GM23338 (cell line): ENCODE measurements around the gene CCDC178. TPM values are rescaled to one million over a fixed set of nuclear protein-coding genes. Genes with fewer than 3 reads are reported as not detected.

Experiments
- ATAC-seq: fragments of 200-7000 bp; cut with Tn5 transposase; 3 replicates; pipeline ENCODE4 v1.9.1; 2020
- DNase-seq: peaks from one replicate; pipeline ENCODE4 v3.0.0-alpha.2; 2015; ENCODE audit warnings: low spot score
- H2AFZ ChIP-seq: fragments of 200-600 bp; sonication (generic); 2 replicates; pipeline ENCODE4 v1.8.0; 2016; ENCODE audit warnings: antibody characterized with exemption, mild to moderate bottlenecking, moderate library complexity
- H3F3A ChIP-seq: fragments of 200-600 bp; sonication (generic); replicated peaks from 2 replicates; pipeline ENCODE4 v1.8.0; 2017; ENCODE audit warnings: antibody characterized with exemption, mixed run types, low read depth
- H3K27ac ChIP-seq: fragments of 200-600 bp; sonication (generic); 2 replicates; pipeline ENCODE4 v1.6.1; 2016; ENCODE audit warnings: low read depth
- H3K27me3 ChIP-seq: fragments of 200-600 bp; sonication (generic); 2 replicates; pipeline ENCODE4 v1.8.0; 2016; ENCODE audit warnings: mild to moderate bottlenecking, mixed run types, moderate library complexity; ENCODE audit not compliant: insufficient read depth
- H3K36me3 ChIP-seq: fragments of 200-600 bp; sonication (generic); 2 replicates; pipeline ENCODE4 v1.8.0; 2016; ENCODE audit warnings: mild to moderate bottlenecking; ENCODE audit not compliant: insufficient read depth
- H3K4me1 ChIP-seq: fragments of 200-600 bp; sonication (generic); 2 replicates; pipeline ENCODE4 v1.8.0; 2016; ENCODE audit warnings: mild to moderate bottlenecking, moderate library complexity; ENCODE audit not compliant: insufficient read depth
- H3K4me2 ChIP-seq: fragments of 200-600 bp; sonication (generic); 2 replicates; pipeline ENCODE4 v1.7.1; 2017; ENCODE audit warnings: mixed run types
- H3K4me3 ChIP-seq: fragments of 200-600 bp; sonication (generic); 2 replicates; pipeline ENCODE4 v1.6.1; 2016; ENCODE audit warnings: mixed run types
- H3K79me2 ChIP-seq: fragments of 200-600 bp; sonication (generic); replicated peaks from 2 replicates; pipeline ENCODE4 v1.8.0; 2017; ENCODE audit warnings: mild to moderate bottlenecking; ENCODE audit not compliant: insufficient read depth
- H3K9me2 ChIP-seq: fragments of 200-600 bp; sonication (generic); 2 replicates; pipeline ENCODE4 v1.8.0; 2017; ENCODE audit not compliant: insufficient read depth
- H4K20me1 ChIP-seq: fragments of 200-600 bp; sonication (generic); replicated peaks from 2 replicates; pipeline ENCODE4 v1.8.0; 2017; ENCODE audit warnings: mild to moderate bottlenecking; ENCODE audit not compliant: insufficient read depth
- H3K27ac Mint-ChIP-seq: 2 replicates; pipeline ENCODE4 v1.8.0; 2020; ENCODE audit warnings: inconsistent platforms, mild to moderate bottlenecking, moderate library complexity, mixed read lengths
- H3K27me3 Mint-ChIP-seq: 3 replicates; pipeline ENCODE4 v1.8.0; 2022; ENCODE audit warnings: low read depth, mild to moderate bottlenecking, moderate library complexity, mixed read lengths, inconsistent platforms; ENCODE audit not compliant: insufficient read depth, poor library complexity
- H3K36me3 Mint-ChIP-seq: 3 replicates; pipeline ENCODE4 v1.8.0; 2021; ENCODE audit warnings: low read depth, mild to moderate bottlenecking, inconsistent platforms, moderate library complexity, mixed read lengths
- H3K4me1 Mint-ChIP-seq: 3 replicates; pipeline ENCODE4 v1.8.0; 2020; ENCODE audit warnings: mild to moderate bottlenecking, inconsistent platforms, mixed read lengths
- H3K4me3 Mint-ChIP-seq: 3 replicates; pipeline ENCODE4 v1.8.0; 2021; ENCODE audit warnings: moderate library complexity, mild to moderate bottlenecking, inconsistent platforms, mixed read lengths
- H3K9me3 Mint-ChIP-seq: 3 replicates; pipeline ENCODE4 v1.8.0; 2020; ENCODE audit warnings: moderate library complexity, mild to moderate bottlenecking, inconsistent platforms, mixed read lengths
- CREB1 ChIP-seq: fragments of 250-450 bp; sonication (Bioruptor Pico); IDR thresholded peaks from 2 replicates; pipeline ENCODE4 v1.5.0; 2020; ENCODE audit warnings: low read depth, mild to moderate bottlenecking, moderate library complexity
- CTCF ChIP-seq, 2 experiments: fragments of 200-600 bp in 1 of 2; sonication (generic) in 1 of 2; conservative IDR thresholded peaks; 2 replicates each; pipeline versions ENCODE4 v1.5.1 to v1.6.1; 2016 to 2017; ENCODE audit warnings: antibody characterized with exemption in 2 of 2, low read depth in 2 of 2, mild to moderate bottlenecking in 2 of 2, moderate library complexity in 1 of 2
- ETS1 ChIP-seq: IDR thresholded peaks from 2 replicates; pipeline ENCODE4 v1.6.1; 2016; ENCODE audit warnings: antibody characterized with exemption
- EZH2 ChIP-seq: fragments of 200-600 bp; sonication (generic); IDR thresholded peaks from one replicate; pipeline ENCODE4 v1.8.0; 2017; ENCODE audit warnings: antibody characterized with exemption, mild to moderate bottlenecking, low read depth; ENCODE audit not compliant: unreplicated experiment
- EZH2phosphoT487 ChIP-seq: fragments of 200-600 bp; sonication (generic); IDR thresholded peaks from one replicate; pipeline ENCODE4 v1.8.1; 2018; ENCODE audit warnings: antibody characterized with exemption; ENCODE audit not compliant: unreplicated experiment
- JUNB ChIP-seq: IDR thresholded peaks from one replicate; pipeline ENCODE4 v1.6.1; 2016; ENCODE audit warnings: antibody characterized with exemption; ENCODE audit not compliant: unreplicated experiment
- NANOG ChIP-seq: IDR thresholded peaks from 2 replicates; pipeline ENCODE4 v1.6.1; 2016; ENCODE audit warnings: antibody characterized with exemption, borderline replicate concordance
- POLR2AphosphoS5 ChIP-seq: IDR thresholded peaks from 2 replicates; pipeline ENCODE4 v1.6.1; 2016; ENCODE audit warnings: antibody characterized with exemption, low read depth
- REST ChIP-seq: IDR thresholded peaks from one replicate; pipeline ENCODE4 v1.6.1; 2018; ENCODE audit warnings: antibody characterized with exemption; ENCODE audit not compliant: unreplicated experiment
- STAT1 ChIP-seq: IDR thresholded peaks from one replicate; pipeline ENCODE4 v1.6.1; 2016; ENCODE audit warnings: antibody characterized with exemption; ENCODE audit not compliant: unreplicated experiment
- ZNF114 ChIP-seq: fragments of 250-450 bp; sonication (Bioruptor Pico); IDR thresholded peaks from 2 replicates; pipeline ENCODE4 v1.5.0; 2020; ENCODE audit warnings: mild to moderate bottlenecking, moderate library complexity
- ZNF331 ChIP-seq: fragments of 250-450 bp; sonication (Bioruptor Pico); IDR thresholded peaks from 2 replicates; pipeline ENCODE4 v1.5.0; 2020; ENCODE audit warnings: low read depth, mild to moderate bottlenecking, moderate library complexity
- ZNF462 ChIP-seq: fragments of 250-450 bp; sonication (Bioruptor Pico); IDR thresholded peaks from 2 replicates; pipeline ENCODE4 v1.5.0; 2020; ENCODE audit warnings: mild to moderate bottlenecking, moderate library complexity
- polyA plus RNA-seq: library from polyadenylated mRNA; unstranded; fragments of >200 nt; fragmentation: Nextera tagmentation; extraction: Ambion mirVana; gene quantifications from 2 replicates; pipeline ENCODE4 v1.2.1, GENCODE V29; 2016
- total RNA-seq: library from RNA; depleted of rRNA; stranded (reverse); fragments of >200 nt; shearing (Covaris generic); gene quantifications from 2 replicates; pipeline ENCODE4 v1.2.3, GENCODE V29; 2014

Gene CCDC178
- total and polyA plus RNA-seq, 2 experiments from 2014 or later = 0.17 to 0.24 TPM

- TF ChIP-seq EZH2 = no peak
Measured at GRCh38 chr18:33115917-33116316, 324.6 kb downstream of the CCDC178 start (continued).

- H3K4me1 Mint-ChIP-seq = peaks cover 7% of the 10 kb centered on the region; the same call in 1 of the 3 replicates
- no peak for DNase-seq
- no peaks in the 10 kb centered on the region for H3K27me3 ChIP-seq
- H3K36me3 Mint-ChIP-seq = no peaks in the 10 kb centered on the region
- H3K4me3 Mint-ChIP-seq = no peak overlapping the region
- no peaks in the 10 kb centered on the region for H3K36me3 ChIP-seq
- H3K79me2 ChIP-seq = no peaks in the 10 kb centered on the region
- H3K9me2 ChIP-seq = no peaks in the 10 kb centered on the region
- no peaks in the 10 kb centered on the region for H3K27me3 Mint-ChIP-seq
- no peaks in the 10 kb centered on the region for H4K20me1 ChIP-seq
- H2AFZ ChIP-seq = no peak overlapping the region
- peaks cover 3% of the 10 kb centered on the region; the same call in 1 of the 3 replicates for H3K9me3 Mint-ChIP-seq
- H3K27ac ChIP-seq = no peak overlapping the region
- no peaks in the 10 kb centered on the region for H3F3A ChIP-seq
- H3K4me2 ChIP-seq = no peak overlapping the region
- H3K27ac Mint-ChIP-seq = no peak overlapping the region
- no peak for TF ChIP-seq STAT1
- no peak for TF ChIP-seq ZNF462
- no peak for TF ChIP-seq POLR2AphosphoS5
- no peak for TF ChIP-seq EZH2
- TF ChIP-seq CREB1 (CRISPR knock-in tag) = no peak
- TF ChIP-seq JUNB = no peak
- no peak for TF ChIP-seq ZNF114 (CRISPR knock-in tag)
- no peak for TF ChIP-seq CTCF (conservative IDR thresholded peaks at IDR 0.05; ENCODE audit: low read depth in 2 of 2)
- no peak for TF ChIP-seq EZH2phosphoT487
- no peak for TF ChIP-seq NANOG
- TF ChIP-seq REST = no peak
- TF ChIP-seq ETS1 = no peak
- TF ChIP-seq ZNF331 (CRISPR knock-in tag) = no peak
- H3K4me3 ChIP-seq = no peak overlapping the region
- ATAC-seq = no peak
- no peaks in the 10 kb centered on the region for H3K4me1 ChIP-seq
Measured at GRCh38 chr18:33115476-33115875, 325.0 kb downstream of the CCDC178 start.
